HepG2 (cell line): ENCODE measurements around the gene FLOT2. TPM values are rescaled to one million over a fixed set of nuclear protein-coding genes. Genes with fewer than 3 reads are reported as not detected.

ENCODE experiments used
- ATAC-seq: fragments of 200-7000 bp; cut with Tn5 transposase; 3 replicates; pipeline ENCODE4 v1.9.1; 2020; ENCODE audit warnings: mild to moderate bottlenecking, moderate library complexity
- BruUV-seq: library from RNA; stranded (reverse); fragments of 400-500 nt; replicated peaks from 2 replicates; lab custom pipeline; 2021; lab: Mats Ljungman, UMichigan
- CTCF ChIA-PET: fragments of 300-600 bp; formaldehyde crosslinking; extraction: SDS; loops from one replicate; lab custom pipeline; 2021; ENCODE audit warnings: low total read pairs, inconsistent platforms, low intra/inter-chr PET ratio; lab: Yijun Ruan, JAX
- POLR2A ChIA-PET: fragments of 350-600 bp; sonication (Branson Sonifier 250); formaldehyde crosslinking; loops from one replicate; lab custom pipeline; 2020; ENCODE audit warnings: antibody characterized with exemption, inconsistent platforms; lab: Yijun Ruan, JAX
- DNase-seq: peaks from one replicate; pipeline ENCODE4 v3.0.0-alpha.2; 2015; ENCODE audit warnings: low spot score
- FAIRE-seq: peaks from 3 replicates; lab custom pipeline; 2011; peaks lifted over from hg19 to GRCh38; lab: Jason Lieb, UNC
- H2AFZ ChIP-seq: one replicate; pipeline ENCODE4 v1.6.1; 2011; ENCODE audit warnings: low read length, inconsistent platforms
- H3K27ac ChIP-seq: fragments of 300-600 bp; 3 replicates; pipeline ENCODE4 v1.8.0; 2011; ENCODE audit warnings: mixed run types, mild to moderate bottlenecking, mixed read lengths, low read length, inconsistent platforms; ENCODE audit not compliant: insufficient read depth; ENCODE audit errors: extremely low read length
- H3K27me3 ChIP-seq, 2 experiments: fragments of 200-600 bp in 1 of 2; 2 replicates in 1 of 2; 3 replicates in 1 of 2; pipeline versions ENCODE4 v1.6.0 to v1.8.0; 2011; ENCODE audit warnings: low read length in 2 of 2, mild to moderate bottlenecking in 2 of 2, moderate library complexity in 2 of 2, inconsistent platforms in 1 of 2; ENCODE audit not compliant: insufficient read depth in 2 of 2, control insufficient read depth in 1 of 2
- H3K36me3 ChIP-seq, 2 experiments: fragments of 200-600 bp in 1 of 2; replicated peaks in 1 of 2; 2 replicates in 1 of 2; 3 replicates in 1 of 2; pipeline versions ENCODE4 v1.5.1 to v1.8.0; 2011; ENCODE audit warnings: low read length in 2 of 2, inconsistent platforms in 1 of 2; ENCODE audit not compliant: insufficient read depth in 2 of 2, control insufficient read depth in 1 of 2
- H3K4me1 ChIP-seq: 2 replicates; pipeline ENCODE4 v1.5.1; 2012; ENCODE audit warnings: low read length, inconsistent platforms; ENCODE audit not compliant: insufficient read depth
- H3K4me2 ChIP-seq: 2 replicates; pipeline ENCODE4 v1.6.0; 2011; ENCODE audit warnings: low read depth, low read length, inconsistent platforms
- H3K4me3 ChIP-seq, 3 experiments: fragments of 200-600 bp in 1 of 3; sonication (generic), shearing (Covaris generic) in 1 of 3; replicated peaks in 1 of 3; 2 replicates each; pipeline ENCODE4 v1.5.1; 2011 to 2016; ENCODE audit warnings: low read length in 3 of 3, inconsistent platforms in 2 of 3, low read depth in 2 of 3, mild to moderate bottlenecking in 2 of 3, control low read depth in 1 of 3, mixed read lengths in 1 of 3; ENCODE audit not compliant: insufficient read depth in 1 of 3
- H3K79me2 ChIP-seq: one replicate; pipeline ENCODE4 v1.6.1; 2011; ENCODE audit warnings: low read length, inconsistent platforms; ENCODE audit not compliant: insufficient read depth
- H3K9ac ChIP-seq: 2 replicates; pipeline ENCODE4 v1.6.0; 2011; ENCODE audit warnings: mild to moderate bottlenecking, low read depth, low read length, inconsistent platforms; ENCODE audit not compliant: insufficient read depth
- H3K9me3 ChIP-seq: 2 replicates; pipeline ENCODE4 v1.5.1; 2012; ENCODE audit warnings: mild to moderate bottlenecking, low read length
- H4K20me1 ChIP-seq: 2 replicates; pipeline ENCODE4 v1.6.0; 2011; ENCODE audit warnings: inconsistent platforms, mild to moderate bottlenecking, low read length, moderate library complexity; ENCODE audit not compliant: insufficient read depth
- ATF7 ChIP-seq, 2 experiments: fragments of 450-650 bp in 1 of 2; sonication (generic) in 1 of 2; formaldehyde crosslinking in 1 of 2; IDR thresholded peaks; 2 replicates each; pipeline versions ENCODE4 v1.4.0 to v1.6.1; 2016 to 2020; ENCODE audit warnings: antibody characterized with exemption in 1 of 2, mild to moderate bottlenecking in 1 of 2, missing genetic modification reagents in 1 of 2
- DPF2 ChIP-seq: sonication (generic); formaldehyde crosslinking; IDR thresholded peaks from 2 replicates; pipeline ENCODE4 v1.4.0; 2020; ENCODE audit warnings: mild to moderate bottlenecking, low read depth, missing genetic modification reagents, borderline replicate concordance
- EEA1 ChIP-seq: sonication (generic); formaldehyde crosslinking; IDR thresholded peaks from 2 replicates; pipeline ENCODE4 v1.5.1; 2020; ENCODE audit warnings: mild to moderate bottlenecking, missing genetic modification reagents, borderline replicate concordance
- GTF2F1 ChIP-seq: fragments of 150-350 bp; IDR thresholded peaks from 2 replicates; pipeline ENCODE4 v1.6.1; 2014; ENCODE audit warnings: low read length
- KDM3A ChIP-seq: IDR thresholded peaks from 2 replicates; pipeline ENCODE4 v1.6.1; 2018; ENCODE audit warnings: low read depth, missing compliant biosample characterization
- NPAS2 ChIP-seq: sonication (generic); formaldehyde crosslinking; IDR thresholded peaks from 2 replicates; pipeline ENCODE4 v1.8.0; 2022; ENCODE audit warnings: mild to moderate bottlenecking, missing genetic modification reagents, borderline replicate concordance
- NR2C2 ChIP-seq: sonication (generic); formaldehyde crosslinking; IDR thresholded peaks from 2 replicates; pipeline ENCODE4 v1.4.0; 2020; ENCODE audit warnings: missing genetic modification reagents, mild to moderate bottlenecking, moderate library complexity, borderline replicate concordance
- PAX8 ChIP-seq: sonication (generic); formaldehyde crosslinking; IDR thresholded peaks from 2 replicates; pipeline ENCODE4 v1.8.0; 2022; ENCODE audit warnings: mild to moderate bottlenecking, missing genetic modification reagents, borderline replicate concordance
- PRPF4 ChIP-seq: fragments of 200-400 bp; formaldehyde crosslinking; IDR thresholded peaks from 2 replicates; pipeline ENCODE4 v1.6.1; 2016; ENCODE audit warnings: low read length, low read depth; ENCODE audit not compliant: poor library complexity, severe bottlenecking
- RFXAP ChIP-seq: sonication (generic); formaldehyde crosslinking; IDR thresholded peaks from 2 replicates; pipeline ENCODE4 v1.4.0; 2020; ENCODE audit warnings: missing genetic modification reagents, borderline replicate concordance
- SMYD3 ChIP-seq: sonication (generic); formaldehyde crosslinking; IDR thresholded peaks from 2 replicates; pipeline ENCODE4 v1.8.1; 2023; ENCODE audit warnings: mild to moderate bottlenecking, missing genetic modification reagents
- TEAD3 ChIP-seq: optimal IDR thresholded peaks from 2 replicates; pipeline ENCODE3; 2016; ENCODE audit warnings: borderline replicate concordance
- ZNF232 ChIP-seq: sonication (generic); formaldehyde crosslinking; IDR thresholded peaks from 2 replicates; pipeline ENCODE4 v1.4.0; 2020; ENCODE audit warnings: missing genetic modification reagents, borderline replicate concordance
- ZSCAN21 ChIP-seq: sonication (generic); formaldehyde crosslinking; IDR thresholded peaks from 2 replicates; pipeline ENCODE4 v1.8.0; 2022; ENCODE audit warnings: mild to moderate bottlenecking, missing genetic modification reagents, moderate library complexity, borderline replicate concordance
- ZSCAN31 ChIP-seq: sonication (generic); formaldehyde crosslinking; IDR thresholded peaks from 2 replicates; pipeline ENCODE4 v1.5.0; 2020; ENCODE audit warnings: low read depth, mild to moderate bottlenecking, missing genetic modification reagents
- WGBS: methylation state at CpG from one replicate; pipeline ENCODE4 v1.1.6; 2017; ENCODE audit warnings: low lambda C conversion rate; 5-methylcytosine and 5-hydroxymethylcytosine counted together
- in situ Hi-C: cut with HindIII; loops from 2 replicates; pipeline ENCODE4 v1.10.0; 2017; ENCODE audit warnings: low pct_unique_long_range_greater_than_20kb; ENCODE audit not compliant: extremely low pct_ligation_motif_present
- intact Hi-C: fragments of 100-400 bp; cut with micrococcal nuclease; formaldehyde crosslinking; loops from one replicate; pipeline ENCODE4 v1.10.0; 2022; ENCODE audit not compliant: unreplicated experiment
- polyA plus RNA-seq, 8 experiments: library from polyadenylated mRNA; depleted of rRNA in 3 of 8; stranded (reverse) in 7 of 8; unstranded in 1 of 8; fragments of >200 nt; fragmentation: Illumina TruSeq in 4 of 8; extraction: Trizol in 4 of 8; gene quantifications; 2 replicates each; pipeline versions ENCODE4 v1.2.1 to v1.2.3, GENCODE V29; 2011 to 2016; ENCODE audit warnings: low read depth in 4 of 8, missing spikeins in 1 of 8, mixed read lengths in 1 of 8; ENCODE audit not compliant: insufficient read depth in 1 of 8
- total RNA-seq, 5 experiments: library from RNA; depleted of rRNA; stranded (reverse); fragments of >200 nt; fragmentation: Illumina TruSeq; extraction: Trizol; gene quantifications; 2 replicates each; pipeline ENCODE4 v1.2.3, GENCODE V29; 2016; ENCODE audit warnings: low read depth in 1 of 5
- TF ChIP-seq, protein P1 (sequence below): sonication (generic); formaldehyde crosslinking; IDR thresholded peaks from 2 replicates; pipeline ENCODE4 v1.4.0; 2020; ENCODE audit warnings: missing genetic modification reagents
- TF ChIP-seq, protein P2 (sequence below): sonication (generic); formaldehyde crosslinking; IDR thresholded peaks from 2 replicates; pipeline ENCODE4 v1.4.0; 2020; ENCODE audit warnings: missing genetic modification reagents
- TF ChIP-seq, protein P3 (sequence below): sonication (generic); formaldehyde crosslinking; IDR thresholded peaks from 2 replicates; pipeline ENCODE4 v1.4.0; 2020; ENCODE audit warnings: mild to moderate bottlenecking, low read depth, missing genetic modification reagents

The FLOT2 gene
- total and polyA plus RNA-seq, 2 of the 13 experiments (the other 11 are each of a cell fraction or from before 2014, with no cell fraction given), result 54.3 to 54.5 TPM

DNA sequence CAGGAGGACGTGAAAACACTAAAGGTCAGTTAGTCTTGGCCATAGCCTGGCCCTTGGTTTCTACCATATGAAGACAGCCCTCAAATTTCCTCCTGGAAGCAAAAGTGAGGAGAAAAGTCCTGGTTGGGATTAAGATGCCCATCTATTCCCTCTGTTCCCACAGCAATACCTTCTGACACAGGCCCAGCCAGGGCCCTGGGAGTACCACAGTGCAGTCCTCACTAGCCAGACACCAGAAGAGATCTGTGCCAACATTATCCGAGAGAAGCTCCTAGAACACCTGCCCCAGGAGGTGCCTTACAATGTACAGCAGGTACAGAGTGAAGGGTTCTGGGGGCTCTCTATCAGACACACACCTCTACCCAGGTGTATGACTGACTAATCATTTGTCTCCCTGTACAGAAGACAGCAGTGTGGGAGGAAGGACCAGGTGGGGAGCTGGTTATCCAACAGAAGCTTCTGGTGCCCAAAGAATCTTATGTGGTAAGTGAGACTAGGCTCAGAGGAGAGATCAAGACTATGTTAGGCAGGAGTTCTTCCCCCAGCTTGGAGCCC, 38.7 kb downstream of the FLOT2 start:
- Histone ChIP-seq H3K27me3 (peaks cover 0 to 2% of the 10 kb centered on the region in 2 experiments; a peak in 1 of 5 replicates), H3K79me2 (peaks cover 18% of the 10 kb centered on the region), H3K27ac (no peak overlapping the region), H3K4me2 (no peak overlapping the region), H4K20me1 (no peaks in the 10 kb centered on the region), H3K9me3 (no peaks in the 10 kb centered on the region), H3K4me3 (no peak overlapping the region), H3K4me1 (peaks cover 23% of the 10 kb centered on the region), H3K36me3 (peaks cover 19 to 29% of the 10 kb centered on the region in 2 experiments; a peak in 4 of 5 replicates), H3K9ac (no peak overlapping the region), H2AFZ (no peak overlapping the region)
- BruUV-seq, result no TSS peak
- FAIRE-seq, result no peak
- intact Hi-C loops (no loop called here), in situ Hi-C loops (no loop called here)
- TF ChIP-seq ZSCAN21 (CRISPR knock-in tag) (no peak), ZSCAN31 (no peak), GTF2F1 (no peak), EEA1 (CRISPR knock-in tag) (no peak), DPF2 (CRISPR knock-in tag) (no peak), TEAD3 (CRISPR knock-in tag) (no peak), PRPF4 (no peak), SMYD3 (CRISPR knock-in tag) (no peak), NR2C2 (CRISPR knock-in tag) (no peak), NPAS2 (CRISPR knock-in tag) (no peak), KDM3A (CRISPR knock-in tag) (no peak), ZNF232 (CRISPR knock-in tag) (no peak), ATF7 (IDR thresholded peaks at IDR 0.05) (no peak), ATF7 (CRISPR knock-in tag; IDR thresholded peaks at IDR 0.05) (no peak), PAX8 (CRISPR knock-in tag) (no peak), RFXAP (CRISPR knock-in tag) (no peak)
- TF ChIP-seq, protein P1, sequence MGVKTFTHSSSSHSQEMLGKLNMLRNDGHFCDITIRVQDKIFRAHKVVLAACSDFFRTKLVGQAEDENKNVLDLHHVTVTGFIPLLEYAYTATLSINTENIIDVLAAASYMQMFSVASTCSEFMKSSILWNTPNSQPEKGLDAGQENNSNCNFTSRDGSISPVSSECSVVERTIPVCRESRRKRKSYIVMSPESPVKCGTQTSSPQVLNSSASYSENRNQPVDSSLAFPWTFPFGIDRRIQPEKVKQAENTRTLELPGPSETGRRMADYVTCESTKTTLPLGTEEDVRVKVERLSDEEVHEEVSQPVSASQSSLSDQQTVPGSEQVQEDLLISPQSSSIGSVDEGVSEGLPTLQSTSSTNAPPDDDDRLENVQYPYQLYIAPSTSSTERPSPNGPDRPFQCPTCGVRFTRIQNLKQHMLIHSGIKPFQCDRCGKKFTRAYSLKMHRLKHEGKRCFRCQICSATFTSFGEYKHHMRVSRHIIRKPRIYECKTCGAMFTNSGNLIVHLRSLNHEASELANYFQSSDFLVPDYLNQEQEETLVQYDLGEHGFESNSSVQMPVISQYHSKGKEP, result no peak
- TF ChIP-seq, protein P2, sequence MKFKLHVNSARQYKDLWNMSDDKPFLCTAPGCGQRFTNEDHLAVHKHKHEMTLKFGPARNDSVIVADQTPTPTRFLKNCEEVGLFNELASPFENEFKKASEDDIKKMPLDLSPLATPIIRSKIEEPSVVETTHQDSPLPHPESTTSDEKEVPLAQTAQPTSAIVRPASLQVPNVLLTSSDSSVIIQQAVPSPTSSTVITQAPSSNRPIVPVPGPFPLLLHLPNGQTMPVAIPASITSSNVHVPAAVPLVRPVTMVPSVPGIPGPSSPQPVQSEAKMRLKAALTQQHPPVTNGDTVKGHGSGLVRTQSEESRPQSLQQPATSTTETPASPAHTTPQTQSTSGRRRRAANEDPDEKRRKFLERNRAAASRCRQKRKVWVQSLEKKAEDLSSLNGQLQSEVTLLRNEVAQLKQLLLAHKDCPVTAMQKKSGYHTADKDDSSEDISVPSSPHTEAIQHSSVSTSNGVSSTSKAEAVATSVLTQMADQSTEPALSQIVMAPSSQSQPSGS (CRISPR knock-in tag), result no peak
- TF ChIP-seq, protein P3, sequence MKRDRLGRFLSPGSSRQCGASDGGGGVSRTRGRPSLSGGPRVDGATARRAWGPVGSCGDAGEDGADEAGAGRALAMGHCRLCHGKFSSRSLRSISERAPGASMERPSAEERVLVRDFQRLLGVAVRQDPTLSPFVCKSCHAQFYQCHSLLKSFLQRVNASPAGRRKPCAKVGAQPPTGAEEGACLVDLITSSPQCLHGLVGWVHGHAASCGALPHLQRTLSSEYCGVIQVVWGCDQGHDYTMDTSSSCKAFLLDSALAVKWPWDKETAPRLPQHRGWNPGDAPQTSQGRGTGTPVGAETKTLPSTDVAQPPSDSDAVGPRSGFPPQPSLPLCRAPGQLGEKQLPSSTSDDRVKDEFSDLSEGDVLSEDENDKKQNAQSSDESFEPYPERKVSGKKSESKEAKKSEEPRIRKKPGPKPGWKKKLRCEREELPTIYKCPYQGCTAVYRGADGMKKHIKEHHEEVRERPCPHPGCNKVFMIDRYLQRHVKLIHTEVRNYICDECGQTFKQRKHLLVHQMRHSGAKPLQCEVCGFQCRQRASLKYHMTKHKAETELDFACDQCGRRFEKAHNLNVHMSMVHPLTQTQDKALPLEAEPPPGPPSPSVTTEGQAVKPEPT (CRISPR knock-in tag), result no peak
- DNase-seq, result no peak
- POLR2A ChIA-PET, result no interaction called here
- 83% methylated on average over 2 of the region's 2 CpGs for WGBS
- no peak for ATAC-seq
- CTCF ChIA-PET, result no interaction called here
